ENCODE data around the gene GPR173. TPM values are rescaled to one million over a fixed set of nuclear protein-coding genes. Genes with fewer than 3 reads are reported as not detected.
A peak's percentile ranks its signal among the peaks of the same experiment; 100 is the strongest.

The GPR173 gene
- total RNA-seq, 1 donor from 2014 or later, result 21.2 TPM

- FAIRE-seq (no peak), DNase-seq (ENCODE audit: low spot score in 2 of 2) (no peak)
Observed at GRCh38 chrX:53065104-53065503, 16.5 kb downstream of the GPR173 start.

DNA sequence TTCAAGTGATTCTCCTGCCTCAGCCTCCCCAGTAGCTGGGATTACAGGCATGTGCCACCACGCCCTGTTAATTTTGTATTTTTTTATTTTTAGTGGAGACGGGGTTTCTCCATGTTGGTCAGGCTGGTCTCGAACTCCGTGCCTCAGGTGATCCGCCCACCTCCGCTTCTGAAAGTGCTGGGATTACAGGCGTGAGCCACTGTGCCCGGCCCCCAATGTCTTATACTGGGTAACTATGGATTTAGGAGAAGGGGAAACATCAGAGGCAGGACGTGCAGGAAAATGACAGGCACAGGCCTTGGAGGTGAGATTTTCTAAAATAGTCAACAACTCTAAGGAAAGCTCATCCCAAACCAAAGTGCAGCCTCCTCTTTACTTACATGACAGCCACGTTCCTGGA, 22.5 kb downstream of the GPR173 start:
- no peak for DNase-seq (ENCODE audit: low spot score in 2 of 2)
- no peak for FAIRE-seq

- FAIRE-seq (no peak), DNase-seq (ENCODE audit: low spot score in 2 of 2) (peak in 1 of 2 donors; percentile 36)
Observed at GRCh38 chrX:53071604-53072417, 23.2 kb downstream of the GPR173 start.

GRCh38 chrX:53072418-53073114, 24.0 kb downstream of the GPR173 start:
- FAIRE-seq (no peak), DNase-seq (ENCODE audit: low spot score in 2 of 2) (no peak)

DNA sequence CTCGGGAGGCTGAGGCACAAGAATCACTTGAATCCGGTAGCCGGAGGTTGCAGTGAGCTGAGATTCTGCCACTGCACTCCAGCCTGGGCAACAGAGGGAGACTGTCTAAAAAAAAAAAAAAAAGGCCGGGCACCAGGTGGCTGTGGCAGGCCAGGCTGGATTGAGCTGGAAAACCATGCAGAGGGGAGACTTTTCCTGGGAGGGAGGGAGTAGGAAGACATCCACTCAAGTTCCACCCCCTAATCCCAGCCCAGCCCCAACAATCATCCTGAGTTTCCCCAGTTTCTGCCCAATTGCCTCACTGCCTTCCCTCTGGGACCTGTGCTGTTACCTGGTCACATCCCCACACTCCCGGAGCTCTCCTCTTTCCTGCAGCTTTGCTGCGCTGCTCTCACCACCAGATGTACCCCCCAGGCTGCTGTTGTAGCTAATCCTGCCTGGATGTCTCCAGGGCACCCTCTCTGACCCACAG, 24.6 kb downstream of the GPR173 start:
- FAIRE-seq, result no peak
- DNase-seq (ENCODE audit: low spot score in 2 of 2), result no peak

- FAIRE-seq (no peak), DNase-seq (ENCODE audit: low spot score in 2 of 2) (no peak)
Observed at GRCh38 chrX:53075011-53075410, 26.4 kb downstream of the GPR173 start.

DNA sequence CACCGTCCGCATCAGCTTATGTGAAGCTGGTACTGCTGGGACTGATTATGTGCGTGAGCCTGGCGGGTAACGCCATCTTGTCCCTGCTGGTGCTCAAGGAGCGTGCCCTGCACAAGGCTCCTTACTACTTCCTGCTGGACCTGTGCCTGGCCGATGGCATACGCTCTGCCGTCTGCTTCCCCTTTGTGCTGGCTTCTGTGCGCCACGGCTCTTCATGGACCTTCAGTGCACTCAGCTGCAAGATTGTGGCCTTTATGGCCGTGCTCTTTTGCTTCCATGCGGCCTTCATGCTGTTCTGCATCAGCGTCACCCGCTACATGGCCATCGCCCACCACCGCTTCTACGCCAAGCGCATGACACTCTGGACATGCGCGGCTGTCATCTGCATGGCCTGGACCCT, 28.1 kb downstream of the GPR173 start:
- FAIRE-seq (no peak), DNase-seq (ENCODE audit: low spot score in 2 of 2) (no peak)

DNA sequence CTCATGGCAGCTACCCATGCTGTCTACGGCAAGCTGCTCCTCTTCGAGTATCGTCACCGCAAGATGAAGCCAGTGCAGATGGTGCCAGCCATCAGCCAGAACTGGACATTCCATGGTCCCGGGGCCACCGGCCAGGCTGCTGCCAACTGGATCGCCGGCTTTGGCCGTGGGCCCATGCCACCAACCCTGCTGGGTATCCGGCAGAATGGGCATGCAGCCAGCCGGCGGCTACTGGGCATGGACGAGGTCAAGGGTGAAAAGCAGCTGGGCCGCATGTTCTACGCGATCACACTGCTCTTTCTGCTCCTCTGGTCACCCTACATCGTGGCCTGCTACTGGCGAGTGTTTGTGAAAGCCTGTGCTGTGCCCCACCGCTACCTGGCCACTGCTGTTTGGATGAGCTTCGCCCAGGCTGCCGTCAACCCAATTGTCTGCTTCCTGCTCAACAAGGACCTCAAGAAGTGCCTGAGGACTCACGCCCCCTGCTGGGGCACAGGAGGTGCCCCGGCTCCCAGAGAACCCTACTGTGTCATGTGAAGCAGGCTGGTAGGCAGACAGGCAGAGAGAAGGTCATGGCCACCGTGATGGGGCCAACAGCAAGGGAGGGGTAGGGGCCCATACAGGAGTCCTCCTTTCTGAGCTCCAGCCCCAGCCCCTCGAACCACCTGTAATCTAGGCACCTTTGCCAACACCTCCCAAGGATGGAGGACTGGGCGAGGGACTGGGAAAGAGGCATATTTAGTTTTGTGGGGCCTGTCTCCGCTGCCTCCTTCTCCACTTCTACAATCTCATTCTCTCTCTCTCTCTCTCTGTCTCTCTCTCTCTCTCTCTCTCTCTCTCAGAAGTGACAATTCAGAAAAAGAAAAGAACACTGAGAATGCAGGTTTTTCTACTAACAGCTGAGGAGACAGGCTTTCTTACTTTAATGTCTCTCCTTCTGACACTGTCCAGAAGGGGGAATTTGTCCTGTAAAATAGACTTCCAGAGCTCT, 28.9 kb downstream of the GPR173 start:
- DNase-seq (ENCODE audit: low spot score in 2 of 2) (no peak), FAIRE-seq (no peak)

DNA sequence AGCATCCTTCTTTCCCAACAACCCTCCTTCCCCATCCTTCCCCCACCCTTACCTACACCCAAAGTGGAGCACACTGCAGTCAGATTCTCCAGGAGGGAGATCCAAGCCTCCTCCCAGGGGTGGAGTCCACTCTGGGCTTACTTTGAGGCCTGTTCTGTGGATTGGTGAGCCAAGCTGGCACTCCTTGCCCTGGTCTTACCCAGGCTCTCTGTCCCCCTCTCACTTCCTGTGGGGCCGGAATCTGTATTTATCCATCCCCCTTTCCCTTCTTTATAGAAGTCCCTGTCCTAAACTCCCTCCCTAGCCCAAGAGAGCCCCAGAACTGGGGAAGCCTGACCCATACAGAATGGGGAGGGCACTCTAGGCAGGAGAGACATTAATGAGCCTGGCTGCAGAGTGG, 30.4 kb downstream of the GPR173 start:
- FAIRE-seq (no peak), DNase-seq (ENCODE audit: low spot score in 2 of 2) (no peak)

GRCh38 chrX:53080628-53081580, 32.3 kb downstream of the GPR173 start:
- DNase-seq (ENCODE audit: low spot score in 2 of 2) (no peak), FAIRE-seq (no peak)

DNA sequence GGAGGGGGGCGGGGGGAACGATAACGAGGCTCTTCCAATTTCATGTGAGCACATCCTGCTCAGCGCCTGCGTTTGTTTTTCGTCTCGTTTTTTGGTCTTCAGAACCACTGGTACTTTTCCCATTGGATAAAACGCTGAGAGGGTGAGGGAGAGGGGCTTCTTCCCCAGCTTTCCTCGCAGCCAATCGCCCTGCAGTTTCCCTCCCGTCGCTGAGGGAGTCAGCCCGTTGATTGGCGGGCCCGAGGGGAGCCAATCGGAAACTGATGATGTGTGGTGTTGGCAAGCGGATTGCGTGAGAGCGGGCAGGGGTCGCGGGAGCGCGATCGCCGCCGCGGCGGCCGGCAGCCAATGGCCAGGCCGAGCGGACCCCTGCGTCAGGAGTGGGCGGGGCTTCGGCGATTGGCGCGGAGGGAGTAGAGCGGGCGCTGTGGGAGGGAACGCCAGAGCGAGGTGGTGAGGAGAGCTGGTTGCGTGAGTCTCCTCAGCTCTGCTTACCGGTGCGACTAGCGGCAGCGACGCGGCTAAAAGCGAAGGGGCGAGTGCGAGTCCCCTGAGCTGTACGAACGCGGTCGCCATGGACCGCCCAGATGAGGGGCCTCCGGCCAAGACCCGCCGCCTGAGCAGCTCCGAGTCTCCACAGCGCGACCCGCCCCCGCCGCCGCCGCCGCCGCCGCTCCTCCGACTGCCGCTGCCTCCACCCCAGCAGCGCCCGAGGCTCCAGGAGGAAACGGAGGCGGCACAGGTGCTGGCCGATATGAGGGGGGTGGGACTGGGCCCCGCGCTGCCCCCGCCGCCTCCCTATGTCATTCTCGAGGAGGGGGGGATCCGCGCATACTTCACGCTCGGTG, 33.6 kb downstream of the GPR173 start, which contains the start of gene TSPYL2:
TSS of gene TSPYL2 (plus strand) at position 443 of the 848 bp plus-strand sequence. CDS start at position 575, 132 bp downstream.
- FAIRE-seq (no peak), DNase-seq (ENCODE audit: low spot score in 2 of 2) (peak; percentile 87 to 94)

GRCh38 chrX:53082773-53083616, 34.4 kb downstream of the GPR173 start:
- no peak for FAIRE-seq
- DNase-seq (ENCODE audit: low spot score in 2 of 2), result no peak

- no peak for DNase-seq (ENCODE audit: low spot score in 2 of 2)
- FAIRE-seq, result no peak
Observed at GRCh38 chrX:53084043-53084570, 35.5 kb downstream of the GPR173 start.

- DNase-seq (ENCODE audit: low spot score in 2 of 2) (no peak), FAIRE-seq (no peak)
Observed at GRCh38 chrX:53084863-53085262, 36.3 kb downstream of the GPR173 start.

- FAIRE-seq, result no peak
Observed at GRCh38 chrX:53085661-53086229, 37.2 kb downstream of the GPR173 start.

DNA sequence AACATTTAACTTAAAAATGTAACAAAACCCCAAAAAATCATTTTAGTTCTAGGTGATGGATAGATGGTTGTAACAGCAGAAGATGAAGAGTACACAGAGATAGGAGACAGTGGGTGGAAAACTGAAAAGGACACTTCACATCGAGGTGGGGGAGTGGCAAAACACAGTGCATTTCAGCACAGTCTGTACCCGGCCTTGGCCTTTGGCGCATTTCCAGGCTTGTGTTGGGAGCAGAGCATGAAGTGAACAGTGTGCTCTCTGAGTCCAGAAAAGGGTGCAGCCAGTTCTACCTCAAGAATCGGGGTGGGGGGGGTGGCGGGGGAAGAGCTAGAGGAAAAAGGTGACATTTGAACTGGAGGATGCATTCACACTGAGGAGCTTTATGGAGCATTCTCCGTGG, 37.9 kb downstream of the GPR173 start:
- FAIRE-seq, result no peak
- DNase-seq (ENCODE audit: low spot score in 2 of 2), result no peak

More at GRCh38 chrX:53085661-53086229, 37.2 kb downstream of the GPR173 start:
- DNase-seq (ENCODE audit: low spot score in 2 of 2), result no peak

DNA sequence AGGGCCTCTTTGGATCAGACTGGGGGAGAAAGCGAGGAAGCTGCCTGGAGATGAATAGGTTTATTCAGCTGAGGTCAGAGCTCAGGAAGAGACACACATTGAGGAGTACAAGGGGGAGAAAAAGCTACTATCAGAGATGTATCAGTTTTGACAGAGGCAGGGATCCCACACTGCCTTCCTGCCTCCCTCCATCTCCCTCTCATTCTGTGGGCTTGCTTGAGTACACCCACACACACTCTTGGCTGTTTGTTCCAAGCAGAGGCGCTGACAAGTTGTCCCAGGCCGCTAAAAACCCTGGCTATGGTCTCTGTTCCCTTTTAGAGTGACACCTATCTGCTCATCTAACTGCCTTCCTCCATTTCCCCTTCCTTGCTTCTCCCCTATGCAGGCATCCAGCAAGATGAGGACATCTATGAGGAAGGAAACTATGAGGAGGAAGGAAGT, 38.8 kb downstream of the GPR173 start:
- FAIRE-seq (no peak), DNase-seq (ENCODE audit: low spot score in 2 of 2) (no peak)

Data from frontal cortex (tissue), 4 donors.